ENCODE results near the gene PLA2G2D. TPM values are rescaled to one million over a fixed set of nuclear protein-coding genes. Genes with fewer than 3 reads are reported as not detected.

The PLA2G2D gene
- total and polyA plus RNA-seq, 2 of the 8 experiments (the other 6 are each of a cell fraction or from before 2014, with no cell fraction given) = not detected

GRCh38 chr1:20069874-20070273, 49.5 kb downstream of the PLA2G2D start, which contains the start of gene PLA2G5:
Gene PLA2G5, plus strand, starts transcription at chr1:20070194. Its CDS starts 14,637 bp downstream, at chr1:20084831.
- FAIRE-seq = no peak
- Histone ChIP-seq H3K4me3 (ENCODE audit: extremely low read depth in 1 of 4, insufficient read depth in 2 of 4, low read depth in 3 of 4, low read length in 4 of 4) (no peak within 1 kb of the TSS), H2BK12ac (ENCODE audit: low read depth, low read length) (no peak within 1 kb of the TSS), H3K14ac (ENCODE audit: insufficient read length) (no peak within 1 kb of the TSS), H3K56ac (replicated peaks; ENCODE audit: insufficient read length, low read depth, low read length) (no peak within 1 kb of the TSS), H3K27me3 (replicated peaks in 1 of 4; ENCODE audit: control insufficient read depth in 3 of 4, extremely low read depth in 1 of 4, insufficient read depth in 3 of 4, low read length in 3 of 4) (no peaks in the 10 kb centered on the region), H3K9ac (replicated peaks in 1 of 4; ENCODE audit: extremely low read depth in 1 of 4, low read depth in 3 of 4, low read length in 3 of 4) (no peak within 1 kb of the TSS), H2BK20ac (ENCODE audit: low read length) (no peak within 1 kb of the TSS), H3K27ac (ENCODE audit: low read depth, low read length) (no peak within 1 kb of the TSS), H3K36me3 (ENCODE audit: control insufficient read depth in 2 of 4, insufficient read depth in 4 of 4, low read length in 3 of 4) (no peaks in the 10 kb centered on the region), H2BK5ac (ENCODE audit: low read depth, low read length) (no peak within 1 kb of the TSS), H2AFZ (ENCODE audit: low read length) (no peak within 1 kb of the TSS), H3K23ac (ENCODE audit: insufficient read length) (no peak within 1 kb of the TSS), H4K20me1 (replicated peaks in 1 of 2; ENCODE audit: control insufficient read depth in 1 of 2, insufficient read depth in 2 of 2, low read length in 2 of 2) (no peaks in the 10 kb centered on the region), H3K9me3 (ENCODE audit: insufficient read depth in 2 of 2, low read depth in 1 of 2, low read length in 1 of 2) (no peaks in the 10 kb centered on the region), H4K5ac (ENCODE audit: insufficient read length, low read depth, low read length) (no peak within 1 kb of the TSS), H3K4me2 (ENCODE audit: insufficient read depth in 1 of 2, low read depth in 2 of 2, low read length in 2 of 2) (no peak within 1 kb of the TSS), H3K79me1 (ENCODE audit: low read depth, low read length) (no peaks in the 10 kb centered on the region), H3K23me2 (ENCODE audit: low read depth, low read length) (no peaks in the 10 kb centered on the region), H3K79me2 (ENCODE audit: control insufficient read depth in 1 of 2, insufficient read depth in 2 of 2, low read length in 2 of 2) (no peaks in the 10 kb centered on the region), H3K18ac (ENCODE audit: extremely low read depth, low read length) (no peak within 1 kb of the TSS), H4K8ac (ENCODE audit: extremely low read depth, insufficient read depth, low read length) (peak within 1 kb of the TSS; percentile 28; the same call in 1 of the 2 replicates), H2BK15ac (ENCODE audit: low read length) (0 out of 2 replicates have a peak within 1 kb of the TSS, but pooled peaks have one; percentile 46), H3K4ac (replicated peaks; ENCODE audit: insufficient read length, low read depth, low read length) (no peak within 1 kb of the TSS), H2BK120ac (replicated peaks; ENCODE audit: low read depth, low read length) (no peak within 1 kb of the TSS), H2AK5ac (ENCODE audit: low read depth, low read length) (no peak within 1 kb of the TSS), H3K4me1 (replicated peaks in 1 of 4; ENCODE audit: control insufficient read depth in 3 of 4, insufficient read depth in 4 of 4, low read length in 3 of 4) (no peaks in the 10 kb centered on the region; a peak in 1 of 7 replicates), H4K91ac (replicated peaks; ENCODE audit: insufficient read length, low read length) (no peak within 1 kb of the TSS)
- ChIA-PET POLR2A (ENCODE audit: partially characterized antibody) (no interaction called here), CTCF (ENCODE audit: partially characterized antibody) (no interaction called here)
- WGBS, 2 experiments (ENCODE audit: extremely low coverage in 1 of 2, insufficient coverage in 1 of 2, insufficient read length in 1 of 2, insufficient replicate concordance in 2 of 2, low coverage in 1 of 2, low lambda C conversion rate in 2 of 2, missing lambda C conversion rate in 1 of 2) = 85% methylated on average over 7 of the region's 7 CpGs; no CpG with 5 or more reads in 1 of the 2 experiments
- TF ChIP-seq SIN3A (conservative IDR thresholded peaks at IDR 0.05 in 1 of 2, IDR thresholded peaks at IDR 0.05 in 1 of 2; ENCODE audit: low read depth in 1 of 2, low read length in 2 of 2) (no peak), SP1 (IDR thresholded peaks at IDR 0.05; ENCODE audit: low read depth, low read length) (no peak), GTF2F1 (IDR thresholded peaks at IDR 0.05; ENCODE audit: borderline replicate concordance, low read depth, low read length) (no peak), KDM4A (IDR thresholded peaks at IDR 0.05; ENCODE audit: low read depth, low read length, severe bottlenecking) (no peak), ZNF274 (IDR thresholded peaks at IDR 0.05; ENCODE audit: borderline replicate concordance, extremely low read depth, low read length) (no peak), HDAC6 (IDR thresholded peaks at IDR 0.05; ENCODE audit: low read depth, low read length) (no peak), EP300 (IDR thresholded peaks at IDR 0.05; ENCODE audit: borderline replicate concordance in 1 of 2, low read depth in 2 of 2, low read length in 2 of 2) (no peak), CHD1 (IDR thresholded peaks at IDR 0.05; ENCODE audit: low read depth, low read length) (no peak), JUND (IDR thresholded peaks at IDR 0.05; ENCODE audit: low read length) (no peak), NRF1 (IDR thresholded peaks at IDR 0.05; ENCODE audit: low read depth, low read length) (no peak)
- peak in 1 of 2 experiments; percentile 43 for DNase-seq (ENCODE audit: low read depth in 1 of 2, low spot score in 2 of 2)
